Activated CD4-positive, alpha-beta T cell treated with anti-CD3 and anti-CD28 coated beads, Interleukin-2, amount 50 U/mL, for 1 hour (primary cell): Measurements from ENCODE around the gene SSU72.
"Not testable (repeated sequence)": the region's sequence is repeated elsewhere in the genome, so short reads cannot be mapped to it uniquely, and the experiment has no call there.

ENCODE experiments used
- DNase-seq: peaks from one replicate; pipeline ENCODE4 v3.0.0-alpha.2; 2020

Gene SSU72

GRCh38 chr1:1540090-1540817, 34.4 kb downstream of the SSU72 start, which contains the start of gene TMEM240:
Gene TMEM240, minus strand, starts transcription at chr1:1540624. Its CDS starts 278 bp downstream, at chr1:1540346.
- DNase-seq = peak; percentile 55

GRCh38 chr1:1539310-1540089, 35.2 kb downstream of the SSU72 start:
- DNase-seq = no peak

GRCh38 chr1:1538989-1539309, 35.7 kb downstream of the SSU72 start:
- DNase-seq = no peak

- DNase-seq = no peak
Measured at GRCh38 chr1:1538334-1538733, 36.3 kb downstream of the SSU72 start.

- no peak for DNase-seq
Measured at GRCh38 chr1:1537626-1538250, 36.9 kb downstream of the SSU72 start.

- no peak for DNase-seq
Measured at GRCh38 chr1:1536938-1537546, 37.6 kb downstream of the SSU72 start.

GRCh38 chr1:1536019-1536937, 38.4 kb downstream of the SSU72 start:
- DNase-seq = no peak

- no peak for DNase-seq
Measured at GRCh38 chr1:1535201-1536018, 39.3 kb downstream of the SSU72 start.

- DNase-seq = no peak
Measured at GRCh38 chr1:1534401-1535154, 40.1 kb downstream of the SSU72 start.

- not testable (repeated sequence) for DNase-seq
Measured at GRCh38 chr1:1533894-1534291, 40.8 kb downstream of the SSU72 start.

- not testable (repeated sequence) for DNase-seq
Measured at GRCh38 chr1:1533176-1533893, 41.3 kb downstream of the SSU72 start.

- DNase-seq = no peak
Measured at GRCh38 chr1:1531947-1532346, 42.7 kb downstream of the SSU72 start.

- DNase-seq = no peak
Measured at GRCh38 chr1:1529936-1530335, 44.7 kb downstream of the SSU72 start.

- DNase-seq = no peak
Measured at GRCh38 chr1:1529321-1529720, 45.3 kb downstream of the SSU72 start.

GRCh38 chr1:1528301-1529267, 46.1 kb downstream of the SSU72 start:
- no peak for DNase-seq

- DNase-seq = no peak
Measured at GRCh38 chr1:1527092-1527816, 47.4 kb downstream of the SSU72 start.

- not testable (repeated sequence) for DNase-seq
Measured at GRCh38 chr1:1526476-1526875, 48.2 kb downstream of the SSU72 start.
